Activated CD4-positive, CD25-positive, alpha-beta regulatory T cell treated with anti-CD3 and anti-CD28 coated beads, Interleukin-2, amount 50 U/mL, for 16 hours (primary cell): ENCODE measurements around the gene SPTBN1.
"Not testable (repeated sequence)": the region's sequence is repeated elsewhere in the genome, so short reads cannot be mapped to it uniquely, and the experiment has no call there.

Source experiments
- DNase-seq: peaks from one replicate; pipeline ENCODE4 v3.0.0-alpha.2; 2020; ENCODE audit warnings: low read depth, low spot score

The SPTBN1 gene

GRCh38 chr2:54528311-54528955 is 72.3 kb downstream of the SPTBN1 start:
- no peak for DNase-seq

DNA sequence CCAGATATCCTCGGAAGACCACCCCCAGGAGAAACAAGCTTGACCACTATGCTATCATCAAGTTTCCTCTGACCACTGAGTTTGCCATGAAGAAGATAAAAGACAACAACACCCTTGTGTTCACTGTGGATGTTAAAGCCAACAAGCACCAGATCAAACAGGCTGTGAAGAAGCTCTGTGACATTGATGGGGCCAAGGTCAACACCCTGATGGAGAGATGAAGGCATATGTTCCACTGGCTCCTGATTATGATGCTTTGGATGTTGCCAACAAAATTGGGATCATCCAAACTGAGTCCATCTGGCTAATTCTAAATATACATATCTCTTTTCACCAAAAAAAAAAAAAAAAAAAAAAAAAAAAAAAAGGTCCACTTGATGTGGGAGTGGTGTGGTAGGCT is 73.4 kb downstream of the SPTBN1 start:
- not testable (repeated sequence) for DNase-seq

DNA sequence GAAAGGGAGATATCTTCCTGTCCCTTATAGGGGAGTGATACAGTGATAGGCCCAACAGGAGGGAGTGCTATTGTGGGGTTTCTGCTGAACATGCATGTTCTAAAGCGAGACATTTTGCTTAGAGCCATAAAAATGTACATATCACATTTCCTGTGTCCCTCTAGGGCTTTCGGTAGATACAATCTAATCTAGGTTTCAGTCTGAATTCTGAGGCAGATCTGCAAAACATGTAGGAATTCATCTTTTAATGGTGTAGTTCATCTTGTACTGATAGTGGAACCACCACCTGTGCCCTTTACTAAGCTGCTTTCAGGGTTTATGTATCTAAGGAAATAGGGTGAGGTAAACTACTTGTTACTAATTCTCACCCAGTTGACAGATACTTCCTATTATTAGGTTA is 73.8 kb downstream of the SPTBN1 start:
- DNase-seq = no peak

DNA sequence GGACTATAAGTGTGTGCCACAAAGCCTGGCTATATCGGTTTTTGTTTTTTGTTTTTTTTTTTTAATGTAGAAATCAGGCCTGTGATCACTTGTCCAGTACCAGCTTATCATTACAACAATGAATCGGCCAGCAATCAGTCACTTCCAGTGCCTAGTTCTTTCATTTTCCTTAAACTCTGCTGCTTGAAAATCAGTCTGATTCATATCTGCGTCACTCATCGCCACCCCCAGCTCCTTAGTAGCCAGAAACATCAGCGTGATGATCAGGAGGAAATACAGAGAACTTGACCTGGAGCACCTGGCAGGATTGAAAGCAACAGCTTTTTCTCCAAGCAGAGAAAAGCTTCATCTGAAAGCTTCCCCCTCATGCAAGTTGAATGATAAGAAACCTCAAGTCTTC is 75.4 kb downstream of the SPTBN1 start:
- DNase-seq = no peak

- no peak for DNase-seq
These were observed 78.1 kb downstream of the SPTBN1 start for GRCh38 chr2:54534221-54534620.

- no peak for DNase-seq
These were observed 78.5 kb downstream of the SPTBN1 start for GRCh38 chr2:54534625-54535024.

GRCh38 chr2:54535599-54536195 is 79.6 kb downstream of the SPTBN1 start:
- DNase-seq = no peak

- DNase-seq = no peak
These were observed 80.6 kb downstream of the SPTBN1 start for GRCh38 chr2:54536720-54537119.

DNA sequence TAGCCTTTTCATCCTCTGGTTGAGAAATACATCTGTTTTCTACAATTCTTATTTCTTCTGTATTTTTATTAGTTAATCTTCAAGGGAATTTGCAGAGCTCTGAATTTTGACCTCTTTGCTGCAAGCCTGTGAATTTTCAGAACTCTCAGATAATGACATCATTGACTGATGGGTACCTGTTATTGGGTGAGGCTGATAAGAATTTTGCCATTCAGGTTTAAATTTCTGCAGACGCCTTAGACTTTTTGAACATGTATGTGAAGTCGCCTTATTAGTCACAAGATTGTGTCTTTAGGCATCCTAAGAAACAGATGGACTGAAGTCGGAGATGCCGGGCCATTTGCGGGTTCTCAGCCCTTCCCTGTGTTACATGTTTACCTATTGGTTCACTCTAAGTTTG is 82.4 kb downstream of the SPTBN1 start:
- no peak for DNase-seq

DNA sequence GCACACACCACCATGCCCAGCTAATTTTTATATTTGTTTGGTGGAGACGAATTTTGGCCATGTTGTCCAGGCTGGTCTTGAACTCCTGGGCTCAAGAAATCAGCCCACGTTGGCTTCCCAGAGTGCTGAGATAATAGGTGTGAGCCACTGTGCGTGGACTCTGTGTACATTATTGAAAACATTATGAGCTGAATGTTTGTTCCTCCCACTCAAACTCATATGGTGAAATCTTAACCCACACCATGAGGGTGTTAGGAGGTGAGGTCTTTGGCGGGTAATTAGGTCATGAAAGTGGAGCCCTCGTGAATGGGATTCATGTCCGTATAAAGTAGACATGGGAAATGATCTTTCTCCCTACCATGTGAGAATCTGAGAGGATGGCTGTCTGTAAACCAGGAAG is 83.6 kb downstream of the SPTBN1 start:
- DNase-seq = no peak

DNA sequence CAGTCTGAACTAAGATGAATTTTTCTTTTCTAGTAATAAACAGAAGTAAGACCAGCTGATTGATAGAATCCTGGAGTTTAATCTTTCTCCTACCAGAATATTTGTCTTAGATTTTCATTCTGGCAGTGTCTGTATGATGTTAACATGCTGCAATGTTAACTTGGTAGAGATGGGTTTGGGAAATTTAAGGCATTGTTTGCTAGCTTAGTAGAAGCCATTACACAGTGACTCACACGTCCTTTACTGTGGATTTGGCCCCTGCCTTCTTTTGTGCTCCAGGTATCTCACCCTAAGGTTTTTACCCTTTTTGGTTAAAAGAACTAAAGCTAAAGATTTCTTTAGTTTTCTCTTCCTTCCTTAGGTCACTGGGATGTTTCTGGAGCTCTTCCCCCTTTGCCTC is 84.1 kb downstream of the SPTBN1 start:
- no peak for DNase-seq

DNA sequence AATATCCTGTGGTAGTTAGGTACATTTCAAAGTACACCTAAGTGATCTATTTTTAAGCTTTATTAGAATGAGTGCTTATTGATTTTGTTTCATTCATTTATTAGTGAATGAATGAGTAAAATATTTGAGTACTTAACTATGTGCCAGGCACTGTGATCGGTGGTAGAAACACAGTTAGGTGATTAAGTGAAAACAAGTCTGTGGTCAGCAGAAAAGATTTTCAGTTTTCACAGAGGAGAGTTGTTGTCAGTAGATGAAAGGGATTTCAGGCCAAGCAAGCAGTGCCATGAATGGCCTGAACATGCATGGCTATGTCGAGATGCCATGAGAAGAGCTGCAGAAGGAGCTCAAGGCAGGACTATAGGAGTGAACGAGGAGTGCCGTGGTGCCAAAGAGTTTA is 85.9 kb downstream of the SPTBN1 start:
- DNase-seq = no peak

DNA sequence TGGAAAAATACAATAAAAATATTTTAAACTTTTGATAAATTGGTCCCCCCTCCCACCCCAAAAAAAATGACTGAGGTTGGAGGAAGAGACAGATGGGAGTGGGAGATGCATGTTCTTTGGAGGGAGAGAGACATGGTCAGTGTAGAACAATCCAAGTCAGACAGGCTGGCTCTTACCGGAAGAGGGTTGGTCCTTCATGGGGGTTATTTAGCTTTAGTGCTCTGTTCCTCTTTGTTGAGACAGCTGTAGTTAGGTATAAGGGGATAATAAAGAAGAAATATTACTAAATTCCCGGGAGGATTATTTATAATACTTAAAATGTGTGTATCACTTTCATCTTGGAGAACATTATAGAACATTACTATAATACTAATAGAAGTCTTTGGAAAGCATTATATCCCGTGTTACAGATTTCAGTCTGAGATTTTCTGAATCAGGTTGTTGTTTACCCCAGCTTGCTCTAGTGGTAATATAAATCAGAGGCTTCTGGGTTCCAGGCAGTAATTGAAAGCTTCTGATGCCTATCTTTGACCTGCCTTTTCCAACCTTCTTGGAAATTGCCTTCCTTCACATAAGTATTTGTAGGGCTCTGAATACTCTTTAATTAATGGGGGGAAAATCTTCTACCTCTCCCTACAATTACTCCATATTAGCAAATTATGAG is 87.7 kb downstream of the SPTBN1 start:
- DNase-seq = no peak

GRCh38 chr2:54545702-54546450 is 89.7 kb downstream of the SPTBN1 start:
- no peak for DNase-seq

- DNase-seq = no peak
These were observed 90.4 kb downstream of the SPTBN1 start for GRCh38 chr2:54546518-54546917.

DNA sequence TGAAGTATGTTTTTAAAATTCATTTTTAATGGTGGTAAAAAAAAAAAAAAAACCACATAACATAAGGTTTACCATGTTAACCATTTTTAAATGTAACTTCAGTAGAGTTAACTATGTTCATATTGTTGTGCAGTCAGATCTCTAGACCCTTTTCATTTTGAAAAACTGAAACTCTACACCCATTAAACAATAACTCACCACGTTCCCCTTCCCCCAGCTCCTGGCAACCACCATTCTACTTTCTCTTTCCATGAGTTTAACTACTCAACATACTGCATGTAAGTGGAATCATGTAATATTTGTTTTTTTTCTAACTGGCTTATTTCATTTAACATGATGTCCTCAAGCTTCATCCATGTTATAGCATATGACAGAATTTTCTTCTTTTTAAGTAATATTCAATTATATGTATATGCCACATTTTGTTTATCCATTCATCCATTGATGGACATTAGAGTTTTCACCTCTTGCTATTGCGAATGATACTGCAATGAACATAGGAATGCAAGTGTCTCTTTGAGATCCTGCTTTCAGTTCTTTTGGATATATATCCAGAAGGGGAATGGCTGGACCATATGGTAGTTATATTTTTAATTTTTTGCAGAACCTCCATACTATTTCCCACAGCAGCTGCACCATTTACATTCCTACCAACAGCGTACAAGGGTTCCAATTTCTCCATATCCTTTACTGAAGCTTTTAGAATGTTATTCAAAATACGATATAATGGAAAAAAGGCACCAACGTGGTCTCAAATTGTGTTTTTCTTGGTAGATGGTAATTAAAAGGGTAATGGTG is 91.0 kb downstream of the SPTBN1 start:
- DNase-seq = no peak

- DNase-seq = no peak
These were observed 93.3 kb downstream of the SPTBN1 start for GRCh38 chr2:54549430-54549829.

- no peak for DNase-seq
These were observed 93.9 kb downstream of the SPTBN1 start for GRCh38 chr2:54549917-54550518.

GRCh38 chr2:54550547-54550946 is 94.4 kb downstream of the SPTBN1 start:
- no peak for DNase-seq

DNA sequence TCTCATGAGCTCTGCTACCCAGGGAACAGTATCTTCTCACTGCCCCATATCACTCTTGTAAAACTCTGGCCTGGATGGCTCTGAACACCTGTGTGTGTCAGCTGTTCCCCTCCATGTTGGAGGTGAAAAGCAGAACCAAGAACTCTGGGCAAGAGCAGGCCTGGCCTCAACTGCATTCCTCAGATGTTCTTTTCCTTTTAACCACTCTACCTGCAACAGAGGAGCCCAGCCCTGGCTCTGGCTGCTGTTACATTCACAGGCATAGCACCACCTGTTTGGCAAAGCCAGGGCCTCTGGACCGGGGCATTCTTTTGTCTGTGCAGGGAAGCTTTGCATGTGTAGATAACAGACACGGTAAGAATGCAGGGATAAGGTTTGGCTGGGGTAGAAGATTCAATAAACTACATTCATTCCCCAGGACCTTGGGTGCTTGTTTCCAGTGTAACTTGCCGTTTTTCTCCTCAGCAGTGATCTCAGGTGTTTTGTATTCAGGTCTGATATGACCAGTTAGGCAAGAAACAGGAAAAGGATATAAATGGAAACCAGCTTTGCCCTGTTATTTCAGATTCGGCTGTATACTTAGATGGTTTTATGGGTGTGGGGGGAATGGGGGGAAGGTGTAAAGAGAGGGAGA is 95.1 kb downstream of the SPTBN1 start:
- no peak for DNase-seq

DNA sequence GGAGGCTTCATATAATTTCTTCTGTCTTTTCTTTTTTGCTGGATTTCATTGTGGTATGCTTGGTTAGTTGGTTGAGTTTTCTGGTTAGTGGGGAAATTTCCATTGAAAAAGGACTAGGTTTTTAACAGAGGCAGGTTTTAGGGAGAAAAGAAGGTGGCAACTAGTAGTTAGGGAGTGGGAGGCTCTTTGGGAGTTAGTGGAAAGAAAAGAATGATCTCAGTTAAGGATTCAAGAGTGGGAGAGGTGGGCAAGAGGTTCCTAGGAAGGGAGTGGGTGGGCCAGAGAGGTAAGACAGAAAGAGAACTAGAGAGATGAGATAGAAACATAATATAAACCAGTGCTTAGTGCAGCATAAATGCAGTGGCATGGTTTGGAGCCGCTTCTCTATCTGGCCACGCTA is 96.9 kb downstream of the SPTBN1 start:
- DNase-seq = no peak
